Fibroblast of the aortic adventitia (primary cell): ENCODE measurements around the gene BCAR3. TPM values are rescaled to one million over a fixed set of nuclear protein-coding genes. Genes with fewer than 3 reads are reported as not detected.

Experiments
- DNase-seq: peaks from one replicate; pipeline ENCODE4 v3.0.0-alpha.2; 2010; ENCODE audit warnings: low read depth
- H3K4me3 ChIP-seq: 2 replicates; pipeline ENCODE4 v1.5.1; 2011; ENCODE audit warnings: low read depth, mild to moderate bottlenecking, control low read depth, low read length, moderate library complexity
- CTCF ChIP-seq: IDR thresholded peaks from 2 replicates; pipeline ENCODE4 v1.5.1; 2011; ENCODE audit warnings: mild to moderate bottlenecking, low read length, control low read depth, inconsistent platforms; ENCODE audit not compliant: insufficient read depth
- total RNA-seq: library from RNA; depleted of rRNA; stranded (reverse); fragments of >200 nt; gene quantifications from 2 replicates; pipeline ENCODE4 v1.2.3, GENCODE V29; 2012; ENCODE audit warnings: low replicate concordance

The BCAR3 gene
- total RNA-seq, 1 donor: 34.4 TPM

- no peak overlapping the region for H3K4me3 ChIP-seq
- DNase-seq: no peak
- TF ChIP-seq CTCF: no peak
These were observed 44.9 kb downstream of the BCAR3 start for GRCh38 chr1:93636712-93637111.

- no peak for TF ChIP-seq CTCF
- no peak for DNase-seq
- H3K4me3 ChIP-seq: no peak overlapping the region
These were observed 45.8 kb downstream of the BCAR3 start for GRCh38 chr1:93635614-93636543.

- no peak for DNase-seq
- TF ChIP-seq CTCF: no peak
- no peak overlapping the region for H3K4me3 ChIP-seq
These were observed 48.3 kb downstream of the BCAR3 start for GRCh38 chr1:93633313-93633712.

- H3K4me3 ChIP-seq: no peak overlapping the region
- no peak for DNase-seq
- TF ChIP-seq CTCF: peak; percentile 33
These were observed 49.8 kb downstream of the BCAR3 start for GRCh38 chr1:93631626-93632365.

- no peak for TF ChIP-seq CTCF
- no peak overlapping the region for H3K4me3 ChIP-seq
These were observed 51.5 kb downstream of the BCAR3 start for GRCh38 chr1:93630168-93630567.

GRCh38 chr1:93629101-93630059, 52.3 kb downstream of the BCAR3 start:
- peak; percentile 79 for TF ChIP-seq CTCF
- DNase-seq: peak; percentile 91

More at GRCh38 chr1:93630168-93630567, 51.5 kb downstream of the BCAR3 start:
- no peak for DNase-seq

More at GRCh38 chr1:93629101-93630059, 52.3 kb downstream of the BCAR3 start:
- no peak overlapping the region for H3K4me3 ChIP-seq
